Stimulated activated CD4-positive, alpha-beta T cell treated with anti-CD3 and anti-CD28 coated beads, Interleukin-2, amount 100 ng/mL, for 48 hours (primary cell): ENCODE results near the gene ALG12.
"Not testable (repeated sequence)": the region's sequence is repeated elsewhere in the genome, so short reads cannot be mapped to it uniquely, and the experiment has no call there.

ENCODE experiments used
- DNase-seq, 2 donors: peaks; one replicate each; pipeline ENCODE4 v3.0.0-alpha.2; 2020

ALG12 gene

GRCh38 chr22:49863931-49864330 is 54.3 kb downstream of the ALG12 start:
- no peak for DNase-seq

GRCh38 chr22:49862496-49862776 is 55.8 kb downstream of the ALG12 start:
- DNase-seq: no peak

GRCh38 chr22:49861642-49862495 is 56.4 kb downstream of the ALG12 start:
- no peak for DNase-seq

- no peak for DNase-seq
Observed at GRCh38 chr22:49858827-49859226, 59.4 kb downstream of the ALG12 start.

- no peak for DNase-seq
Observed at GRCh38 chr22:49856766-49857618, 61.2 kb downstream of the ALG12 start.

- no peak for DNase-seq
Observed at GRCh38 chr22:49856343-49856742, 61.9 kb downstream of the ALG12 start.

- no peak for DNase-seq
Observed at GRCh38 chr22:49855251-49855911, 62.9 kb downstream of the ALG12 start.

GRCh38 chr22:49853981-49854831 is 64.0 kb downstream of the ALG12 start:
- DNase-seq: no peak

- peak; percentile 99 to 100 for DNase-seq
Observed at GRCh38 chr22:49852898-49853894, 65.0 kb downstream of the ALG12 start, which contains the start of gene ZBED4. TSS of gene ZBED4 (plus strand) at chr22:49853844. CDS start at chr22:49883663, 29,819 bp downstream.

- not testable (repeated sequence) for DNase-seq
Observed at GRCh38 chr22:49852568-49852897, 65.7 kb downstream of the ALG12 start.

GRCh38 chr22:49850959-49851802 is 67.1 kb downstream of the ALG12 start:
- DNase-seq: no peak
